Breast epithelium (tissue), 3 donors: ENCODE measurements around the gene TMEM204.

Experiments
- CTCF ChIP-seq, 3 donors: fragments of 450-650 bp; IDR thresholded peaks; one replicate each; pipeline ENCODE4 v1.5.1; 2016 to 2017; ENCODE audit warnings: antibody characterized with exemption in 3 of 3, mild to moderate bottlenecking in 3 of 3, moderate library complexity in 3 of 3
- POLR2A ChIP-seq: fragments of 450-650 bp; IDR thresholded peaks from one replicate; pipeline ENCODE4 v1.6.1; 2016; ENCODE audit warnings: antibody characterized with exemption, mild to moderate bottlenecking, moderate library complexity
- POLR2AphosphoS5 ChIP-seq, 3 donors: sonication (generic); formaldehyde crosslinking; IDR thresholded peaks; one replicate each; pipeline ENCODE4 v1.6.1; 2017; ENCODE audit warnings: antibody characterized with exemption in 3 of 3

- TF ChIP-seq POLR2AphosphoS5 (IDR thresholded peaks at IDR 0.05) (no peak), POLR2A (no peak), CTCF (IDR thresholded peaks at IDR 0.05) (no peak)
Measured at GRCh38 chr16:1486551-1487390, 46.7 kb upstream of the TMEM204 start.
